ENCODE results near the gene PIK3CD.

GRCh38 chr1:9730096-9730901 is 78.8 kb downstream of the PIK3CD start:
- TF ChIP-seq, protein P1, sequence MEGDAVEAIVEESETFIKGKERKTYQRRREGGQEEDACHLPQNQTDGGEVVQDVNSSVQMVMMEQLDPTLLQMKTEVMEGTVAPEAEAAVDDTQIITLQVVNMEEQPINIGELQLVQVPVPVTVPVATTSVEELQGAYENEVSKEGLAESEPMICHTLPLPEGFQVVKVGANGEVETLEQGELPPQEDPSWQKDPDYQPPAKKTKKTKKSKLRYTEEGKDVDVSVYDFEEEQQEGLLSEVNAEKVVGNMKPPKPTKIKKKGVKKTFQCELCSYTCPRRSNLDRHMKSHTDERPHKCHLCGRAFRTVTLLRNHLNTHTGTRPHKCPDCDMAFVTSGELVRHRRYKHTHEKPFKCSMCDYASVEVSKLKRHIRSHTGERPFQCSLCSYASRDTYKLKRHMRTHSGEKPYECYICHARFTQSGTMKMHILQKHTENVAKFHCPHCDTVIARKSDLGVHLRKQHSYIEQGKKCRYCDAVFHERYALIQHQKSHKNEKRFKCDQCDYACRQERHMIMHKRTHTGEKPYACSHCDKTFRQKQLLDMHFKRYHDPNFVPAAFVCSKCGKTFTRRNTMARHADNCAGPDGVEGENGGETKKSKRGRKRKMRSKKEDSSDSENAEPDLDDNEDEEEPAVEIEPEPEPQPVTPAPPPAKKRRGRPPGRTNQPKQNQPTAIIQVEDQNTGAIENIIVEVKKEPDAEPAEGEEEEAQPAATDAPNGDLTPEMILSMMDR (IDR thresholded peaks at IDR 0.05) = no peak
- no peak for TF ChIP-seq EP300 (IDR thresholded peaks at IDR 0.05)
- no peak for TF ChIP-seq POLR2A (IDR thresholded peaks at IDR 0.05)
